Left cardiac atrium (tissue), 4 donors: ENCODE data around the gene TPD52L1. TPM values are rescaled to one million over a fixed set of nuclear protein-coding genes. Genes with fewer than 3 reads are reported as not detected.
"Not testable (repeated sequence)": the region's sequence is repeated elsewhere in the genome, so short reads cannot be mapped to it uniquely, and the experiment has no call there.

ENCODE experiments used
- ATAC-seq, 2 donors: fragments of 200-7000 bp; cut with Tn5 transposase; one replicate each; pipeline ENCODE4 v1.9.1; 2020; ENCODE audit warnings: mild to moderate bottlenecking in 2 of 2, moderate library complexity in 2 of 2
- DNase-seq: peaks from one replicate; pipeline ENCODE4 v3.0.0-alpha.2; 2020
- intact Hi-C, 2 donors: fragments of 100-400 bp; cut with DNase I; formaldehyde crosslinking; loops; one replicate each; pipeline versions ENCODE4 v1.14.1 to v1.15.1; 2022 to 2023
- total RNA-seq, 2 donors: library from RNA; stranded (reverse); fragmentation: NEBNext Ultra II Directional; extraction: Animal tissue kit (Norgen Biotek cat#: 25700); gene quantifications; one replicate each; pipeline ENCODE4 v1.2.1, GENCODE V29; 2021
- donor health status: DM: no; HTN: yes; CAD: no.
- donor health status: DM: no; HTN: yes; CAD: no; lungs with severe emphysema.
- donor health status: DM: yes; HTN: yes; CAD: no.
- donor health status: Dilated cardiomyopathy.

TPD52L1 gene
- total RNA-seq, 2 donors from 2014 or later, result 27.9 to 50.4 TPM

- no peak for ATAC-seq
- no peak for DNase-seq
- intact Hi-C loops, result no loop called here
These were observed 17.2 kb upstream of the TPD52L1 start for GRCh38 chr6:125136378-125136777.

GRCh38 chr6:125138083-125138482 lies 15.5 kb upstream of the TPD52L1 start:
- ATAC-seq, result no peak
- DNase-seq, result no peak
- intact Hi-C loops, result no loop called here

GRCh38 chr6:125140808-125141207 lies 12.8 kb upstream of the TPD52L1 start:
- intact Hi-C loops, result no loop called here
- no peak for ATAC-seq

GRCh38 chr6:125142618-125143017 lies 11.0 kb upstream of the TPD52L1 start:
- ATAC-seq (no peak), DNase-seq (no peak)
- intact Hi-C loops, result no loop called here

More at GRCh38 chr6:125140808-125141207, 12.8 kb upstream of the TPD52L1 start:
- no peak for DNase-seq

GRCh38 chr6:125144822-125145221 lies 8.8 kb upstream of the TPD52L1 start:
- ATAC-seq, result no peak
- intact Hi-C loops, result no loop called here

GRCh38 chr6:125149256-125150144 lies 4.1 kb upstream of the TPD52L1 start:
- ATAC-seq (peak in 1 of 2 donors; percentile 47), DNase-seq (no peak)
- intact Hi-C loops, result loop anchor here (5.0 to 10.0 kb wide), 4 partner anchors 43 to 155 kb away; partner anchors contain the start of gene HDDC2 (in 2 of the 2)

More at GRCh38 chr6:125144822-125145221, 8.8 kb upstream of the TPD52L1 start:
- no peak for DNase-seq

- DNase-seq (no peak), ATAC-seq (no peak)
- intact Hi-C loops, result loop anchor here (5.0 to 10.0 kb wide), 4 partner anchors 41 to 153 kb away; partner anchors contain the start of gene HDDC2 (in 2 of the 2)
These were observed 1.9 kb upstream of the TPD52L1 start for GRCh38 chr6:125151700-125152099.

GRCh38 chr6:125154118-125154760 lies 666 bp downstream of the TPD52L1 start:
- intact Hi-C loops, result loop anchor here (5.0 to 10.0 kb wide), 4 partner anchors 38 to 151 kb away; partner anchors contain the start of gene HDDC2 (in 2 of the 2)
- ATAC-seq (peak; percentile 59 to 66), DNase-seq (peak; percentile 41)

GRCh38 chr6:125154761-125155135 lies 1.2 kb downstream of the TPD52L1 start:
- peak; percentile 10 to 41 for ATAC-seq
- DNase-seq, result no peak
- intact Hi-C loops, result loop anchor here (5.0 to 10.0 kb wide), 4 partner anchors 38 to 150 kb away; partner anchors contain the start of gene HDDC2 (in 2 of the 2)

- no peak for DNase-seq
- intact Hi-C loops, result loop anchor here in 1 of 2 donors (10.0 kb wide), 2 partner anchors 79 to 149 kb away; partner anchors contain the start of gene HDDC2
- ATAC-seq, result no peak
These were observed 1.8 kb downstream of the TPD52L1 start for GRCh38 chr6:125155344-125155743.

GRCh38 chr6:125156496-125156895 lies 2.9 kb downstream of the TPD52L1 start:
- DNase-seq (no peak), ATAC-seq (no peak)
- intact Hi-C loops, result loop anchor here in 1 of 2 donors (10.0 kb wide), 2 partner anchors 78 to 148 kb away; partner anchors contain the start of gene HDDC2

- DNase-seq (no peak), ATAC-seq (no peak)
- intact Hi-C loops, result loop anchor here in 1 of 2 donors (10.0 kb wide), 2 partner anchors 78 to 148 kb away; partner anchors contain the start of gene HDDC2
These were observed 3.7 kb downstream of the TPD52L1 start for GRCh38 chr6:125157280-125157679.

GRCh38 chr6:125157725-125158124 lies 4.2 kb downstream of the TPD52L1 start:
- intact Hi-C loops, result loop anchor here in 1 of 2 donors (10.0 kb wide), 2 partner anchors 77 to 147 kb away; partner anchors contain the start of gene HDDC2
- no peak for ATAC-seq
- no peak for DNase-seq

GRCh38 chr6:125163339-125163738 lies 9.8 kb downstream of the TPD52L1 start:
- ATAC-seq, DNase-seq, intact Hi-C loops: not testable (repeated sequence)

- ATAC-seq, result no peak
These were observed 10.2 kb downstream of the TPD52L1 start for GRCh38 chr6:125163811-125164210.

GRCh38 chr6:125164696-125165095 lies 11.1 kb downstream of the TPD52L1 start:
- ATAC-seq (no peak), DNase-seq (no peak)
- intact Hi-C loops, result no loop called here

More at GRCh38 chr6:125163811-125164210, 10.2 kb downstream of the TPD52L1 start:
- DNase-seq, result no peak
- intact Hi-C loops, result no loop called here

GRCh38 chr6:125165256-125165655 lies 11.7 kb downstream of the TPD52L1 start:
- intact Hi-C loops, result no loop called here
- ATAC-seq (no peak), DNase-seq (no peak)

GRCh38 chr6:125165776-125166175 lies 12.2 kb downstream of the TPD52L1 start:
- intact Hi-C loops, result no loop called here
- no peak for ATAC-seq
- DNase-seq, result no peak

GRCh38 chr6:125166711-125167110 lies 13.1 kb downstream of the TPD52L1 start:
- no peak for ATAC-seq
- intact Hi-C loops, result no loop called here
- no peak for DNase-seq
